ENCODE data around the gene SELENOH.
A peak's percentile ranks its signal among the peaks of the same experiment; 100 is the strongest.

SELENOH gene

DNA sequence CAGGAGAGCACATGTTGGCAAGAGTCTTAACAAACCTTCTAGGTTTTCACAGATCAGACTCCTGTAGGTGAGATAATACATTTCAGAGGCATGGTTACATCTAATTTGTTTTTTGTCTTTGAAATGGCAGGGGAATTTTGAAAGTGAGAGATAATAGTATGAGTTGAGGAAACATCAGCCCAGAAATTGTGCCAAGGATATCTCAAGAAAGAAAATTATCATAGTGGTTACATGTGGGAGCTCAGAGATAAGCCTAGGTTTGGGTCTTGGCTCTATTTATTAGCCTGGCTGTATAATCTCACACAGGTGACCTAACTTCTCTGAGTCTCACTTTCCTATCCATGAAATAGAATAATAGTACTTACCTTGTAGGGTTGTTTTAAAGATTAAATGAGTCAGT is 9.9 kb downstream of the SELENOH start:
- DNase-seq = peak; percentile 58

GRCh38 chr11:57751676-57752253 is 10.5 kb downstream of the SELENOH start, which contains the start of gene BTBD18:
TSS of gene BTBD18 (minus strand) at chr11:57751819. CDS start at chr11:57751188, 631 bp downstream.
- DNase-seq = peak; percentile 76

DNA sequence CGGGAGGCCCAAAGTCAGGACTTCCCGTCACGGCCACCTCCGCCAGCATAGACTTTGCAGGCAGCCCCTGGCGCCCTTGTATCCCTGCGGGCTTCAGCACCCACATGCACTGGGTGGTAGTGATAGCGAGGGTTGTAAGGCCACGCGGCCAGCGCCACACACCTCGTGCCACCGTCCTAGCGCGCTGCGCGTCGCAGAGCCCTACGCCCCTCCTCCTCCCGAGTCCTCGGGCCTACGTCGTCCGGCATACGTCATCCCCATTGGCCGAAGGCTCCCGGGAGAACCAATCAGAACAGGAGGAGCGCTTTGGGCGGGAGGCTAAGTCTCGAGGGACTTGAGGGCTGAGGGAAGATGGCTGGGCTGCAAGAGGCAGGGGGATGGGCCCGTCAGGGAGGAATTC is 11.7 kb downstream of the SELENOH start:
- no peak for DNase-seq

DNA sequence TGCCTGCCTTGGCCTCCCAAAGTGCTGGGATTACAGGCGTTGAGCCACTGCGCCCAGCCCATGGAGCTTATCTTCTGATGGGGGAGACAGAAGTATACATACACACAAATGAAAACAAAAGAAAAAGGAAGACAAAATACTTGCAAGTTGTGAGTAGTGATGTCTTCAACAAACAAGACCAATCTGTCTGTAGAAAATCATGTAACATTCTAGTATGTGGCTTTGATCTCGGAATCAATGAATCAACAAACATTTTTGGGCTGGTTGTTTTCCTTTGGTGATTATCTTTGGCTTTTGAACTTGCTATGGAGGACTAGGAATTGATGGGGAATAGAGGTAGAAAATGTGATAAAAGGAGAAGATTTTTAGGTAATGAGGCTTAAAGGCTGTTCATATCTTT is 16.9 kb downstream of the SELENOH start:
- DNase-seq = no peak

- peak; percentile 96 for DNase-seq
Measured at GRCh38 chr11:57761301-57762234, 20.3 kb downstream of the SELENOH start, which contains the start of gene CTNND1. TSS of gene CTNND1 (plus strand) at chr11:57761802. CDS start at chr11:57791479, 29,677 bp downstream.

DNA sequence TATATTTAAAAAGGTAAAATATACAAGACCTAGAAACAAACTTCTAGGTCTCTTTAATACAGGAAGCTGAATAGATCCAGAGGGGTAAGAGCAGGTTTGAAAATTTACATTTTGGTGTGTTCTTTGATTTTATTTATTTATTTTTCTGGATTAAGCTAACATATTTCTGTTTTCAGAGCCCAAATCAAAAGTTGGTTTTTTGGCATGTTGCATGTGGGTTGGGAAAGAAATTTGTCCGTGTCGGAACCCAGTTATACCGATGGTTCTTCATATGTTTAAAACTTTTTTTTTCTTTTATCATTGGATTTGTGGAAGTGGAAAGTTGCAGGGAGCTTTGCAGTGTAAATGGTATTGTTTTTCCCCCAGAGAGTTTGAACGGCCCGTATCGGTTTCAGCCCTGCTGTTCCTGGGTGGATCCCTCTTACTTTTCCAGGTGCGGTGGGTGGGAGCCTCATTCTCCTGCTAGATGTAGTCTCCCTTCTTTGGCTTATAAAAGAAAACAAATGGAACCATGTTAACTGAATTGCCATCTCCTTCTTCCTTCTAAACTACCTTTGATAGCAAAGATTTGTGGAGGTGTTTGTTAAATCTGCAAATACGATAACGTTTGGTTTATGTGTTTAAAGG is 21.1 kb downstream of the SELENOH start:
- peak; percentile 48 for DNase-seq

GRCh38 chr11:57763568-57763967 is 22.3 kb downstream of the SELENOH start:
- DNase-seq = peak; percentile 39

DNA sequence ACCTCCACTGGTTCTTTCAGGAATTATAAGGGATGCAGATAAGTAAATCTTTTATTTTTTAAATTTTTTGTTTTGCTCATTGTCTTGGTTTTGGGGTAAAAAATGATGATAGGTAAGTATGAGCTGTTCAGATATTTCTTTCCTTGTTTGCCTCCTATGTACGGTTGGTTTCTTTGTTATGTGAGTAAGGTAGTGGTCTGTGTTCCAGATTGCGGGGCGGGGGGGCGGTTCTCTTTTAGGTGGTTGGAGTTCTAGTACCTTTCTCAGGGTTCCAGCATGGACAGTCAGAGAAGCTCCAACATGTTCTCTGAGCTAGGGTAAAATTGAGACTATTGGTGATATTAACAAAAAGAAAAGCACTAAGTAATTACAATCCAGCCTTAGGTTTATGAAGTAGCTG is 22.7 kb downstream of the SELENOH start:
- no peak for DNase-seq

DNA sequence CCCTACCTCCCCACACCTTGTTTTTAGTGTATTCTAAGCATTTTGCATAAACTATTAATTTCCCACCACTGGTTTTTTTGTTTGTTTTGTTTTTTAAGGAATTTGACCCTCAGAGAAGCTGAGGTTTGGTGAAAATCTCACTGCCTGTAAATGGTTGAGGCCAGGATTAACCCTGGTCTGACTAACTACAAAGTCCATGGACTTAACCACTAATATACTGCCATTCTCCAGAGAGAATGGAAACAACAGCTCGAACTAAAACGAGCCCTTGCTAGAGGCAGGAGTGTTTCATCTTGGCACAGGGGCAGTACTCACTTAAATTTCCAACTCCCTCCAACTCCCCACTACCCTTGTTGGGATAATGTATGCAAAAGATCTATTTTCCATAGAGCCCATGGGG is 23.3 kb downstream of the SELENOH start:
- no peak for DNase-seq

DNA sequence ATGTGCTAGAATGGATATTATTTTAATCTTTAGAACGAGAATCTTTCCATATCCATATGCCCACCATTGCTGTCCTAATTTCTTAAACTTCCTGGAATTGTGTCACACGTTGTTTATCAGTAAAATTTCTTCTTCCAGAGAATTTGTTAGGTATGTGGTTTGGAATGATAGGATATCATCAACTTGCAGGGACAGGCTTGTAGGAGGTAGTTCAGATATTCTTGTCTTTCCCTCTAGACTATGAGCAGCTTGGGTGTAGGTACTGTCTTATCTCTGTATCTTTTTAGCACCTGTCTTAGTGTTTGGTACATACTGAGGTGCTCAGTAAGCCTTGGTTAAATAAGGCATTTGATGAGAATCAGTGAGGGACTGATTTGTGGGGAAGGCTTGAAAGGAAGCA is 23.7 kb downstream of the SELENOH start:
- no peak for DNase-seq

DNA sequence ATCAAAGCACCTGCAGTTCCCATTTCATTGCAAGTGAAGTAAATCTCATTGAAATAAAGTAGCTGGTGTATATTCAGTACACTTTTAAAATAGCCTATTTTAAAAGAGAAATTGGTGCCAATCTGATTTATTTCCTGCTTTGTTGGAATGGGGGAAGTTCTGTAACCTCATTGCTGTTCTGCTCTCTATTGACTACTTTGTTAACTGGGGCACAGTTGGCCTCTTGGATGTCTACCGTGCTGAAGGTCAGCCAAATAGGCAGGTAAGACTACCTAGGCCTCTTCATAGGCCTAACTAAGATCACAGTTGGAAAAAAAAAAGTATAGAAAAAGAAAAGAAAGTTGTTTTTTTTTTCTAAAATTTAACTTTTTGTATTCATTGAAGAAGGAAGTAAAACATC is 29.5 kb downstream of the SELENOH start:
- no peak for DNase-seq

DNA sequence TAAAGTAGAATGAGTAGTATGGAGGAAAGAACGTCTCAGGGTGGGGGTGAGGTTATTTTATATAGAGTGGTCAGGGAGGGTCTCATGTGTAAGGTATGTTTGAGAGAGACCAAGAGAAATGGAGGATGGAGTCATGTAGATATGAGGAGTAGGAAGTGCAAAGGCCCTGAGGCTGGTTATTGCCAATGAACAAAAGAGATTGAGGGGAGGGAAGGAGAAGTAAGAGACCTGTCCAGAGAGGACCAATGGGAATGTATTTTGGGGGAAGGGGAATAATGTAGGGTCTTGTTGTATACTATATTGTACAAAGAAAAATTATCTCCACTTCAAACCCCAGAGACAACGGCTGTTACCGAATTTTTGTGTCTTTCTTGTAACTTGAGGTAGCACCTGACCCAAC is 30.1 kb downstream of the SELENOH start:
- DNase-seq = no peak

DNA sequence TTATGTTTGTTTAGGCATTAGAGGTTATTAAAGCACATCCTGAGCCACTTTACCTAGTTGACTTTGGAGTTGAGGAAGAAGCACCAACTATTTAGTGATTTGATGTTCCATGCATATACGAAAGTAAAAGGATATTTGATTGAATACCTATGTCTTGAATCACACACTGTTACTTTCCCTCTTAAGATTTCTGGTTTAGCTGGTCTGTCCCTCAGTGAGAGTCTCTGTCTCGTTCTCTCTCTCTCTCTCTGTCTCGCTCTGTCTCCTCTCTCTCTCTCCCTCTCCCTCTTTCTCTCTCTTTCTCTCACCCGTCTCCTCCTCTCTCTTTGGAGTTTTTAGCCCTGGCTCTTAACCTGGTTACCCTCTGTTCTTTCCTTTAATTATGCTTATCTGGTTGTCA is 31.3 kb downstream of the SELENOH start:
- no peak for DNase-seq

GRCh38 chr11:57773026-57773598 is 31.8 kb downstream of the SELENOH start:
- no peak for DNase-seq

GRCh38 chr11:57775491-57775890 is 34.2 kb downstream of the SELENOH start:
- no peak for DNase-seq

- DNase-seq = no peak
Measured at GRCh38 chr11:57776031-57776521, 34.8 kb downstream of the SELENOH start.

- no peak for DNase-seq
Measured at GRCh38 chr11:57776577-57777210, 35.4 kb downstream of the SELENOH start.

DNA sequence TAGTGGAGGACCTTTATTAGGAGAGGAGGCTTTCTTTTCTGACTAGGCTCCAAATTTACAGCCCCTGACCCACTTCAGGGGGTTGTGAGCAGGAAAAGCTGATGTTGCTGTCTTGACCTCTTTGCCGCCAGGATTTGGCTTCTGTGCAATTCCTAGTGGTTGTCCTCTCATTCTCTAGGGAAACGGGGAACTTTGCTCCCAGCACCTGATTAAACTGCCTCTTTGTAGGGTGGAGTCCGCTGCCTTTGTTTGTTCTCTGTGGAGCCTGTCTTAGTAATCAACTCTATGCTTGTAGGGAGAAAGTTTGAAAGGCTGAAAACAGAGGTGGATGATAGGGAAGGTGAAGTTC is 36.7 kb downstream of the SELENOH start:
- no peak for DNase-seq

GRCh38 chr11:57778318-57779037 is 37.2 kb downstream of the SELENOH start:
- DNase-seq = no peak

DNA sequence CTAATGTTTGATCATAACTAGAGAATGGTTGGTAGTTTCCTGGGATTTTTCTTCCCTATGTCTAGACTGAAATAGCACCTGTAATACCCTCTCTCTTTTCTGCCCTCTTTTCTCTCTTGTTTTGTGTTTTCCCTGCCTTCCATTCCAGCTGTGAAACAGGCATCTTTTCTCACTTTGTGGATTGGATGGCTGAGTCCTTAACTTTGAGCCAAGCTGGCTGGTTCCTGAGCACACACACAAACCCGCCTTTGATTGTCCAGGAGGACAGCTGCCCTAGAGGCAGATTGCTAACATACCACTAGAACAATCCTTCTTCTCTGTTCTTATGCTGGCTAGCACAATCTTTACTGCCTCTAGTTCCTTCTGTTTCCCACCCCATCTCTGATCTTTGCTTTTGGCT is 38.0 kb downstream of the SELENOH start:
- DNase-seq = no peak

DNA sequence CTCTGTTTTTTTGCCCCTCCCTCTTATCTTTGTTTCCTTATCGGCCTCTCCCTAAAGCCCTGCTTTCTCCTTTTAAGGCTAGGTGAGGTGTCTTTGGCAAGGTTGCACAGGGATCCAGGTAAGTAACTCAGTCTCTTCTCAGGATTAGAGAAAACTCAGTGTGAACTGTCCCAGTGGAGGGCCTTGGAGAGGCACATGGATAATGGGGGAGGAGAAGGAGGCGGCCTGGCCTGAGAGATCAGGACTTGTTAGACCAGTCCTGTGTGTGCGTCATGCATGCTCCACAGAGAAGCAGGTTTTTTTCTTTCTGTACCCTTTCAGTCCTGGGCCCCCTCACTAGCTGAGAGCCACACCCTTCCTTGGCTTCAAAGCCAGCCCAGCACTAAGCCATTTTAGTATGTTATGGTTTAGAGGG is 40.2 kb downstream of the SELENOH start:
- no peak for DNase-seq

DNA sequence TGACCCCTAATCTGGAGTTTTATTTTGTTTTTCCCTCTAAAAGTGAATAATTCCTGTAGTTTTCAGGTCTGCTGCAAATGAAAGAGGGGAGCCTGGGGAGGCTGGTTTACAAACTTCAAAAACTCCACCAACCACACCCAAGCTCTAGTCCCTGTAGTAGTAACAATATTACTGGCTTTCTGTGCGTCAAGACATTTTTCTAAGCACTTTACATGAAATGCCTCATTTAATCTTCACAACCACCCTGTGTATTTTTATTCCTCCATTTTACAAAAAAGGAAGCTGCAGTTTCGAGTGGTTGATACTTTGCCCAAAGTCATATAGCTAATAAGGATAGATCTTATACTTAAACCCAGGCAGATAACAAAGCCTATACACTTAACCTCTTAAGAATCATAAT is 43.8 kb downstream of the SELENOH start:
- DNase-seq = no peak
